Keratinocyte (primary cell): Measurements from ENCODE around the gene CCDC185. TPM values are rescaled to one million over a fixed set of nuclear protein-coding genes. Genes with fewer than 3 reads are reported as not detected.

Experiments used
- DNase-seq: peaks from one replicate; pipeline ENCODE4 v3.0.0-alpha.2; 2011; ENCODE audit warnings: low read depth, missing footprints, low spot score
- FAIRE-seq: peaks from 2 replicates; lab custom pipeline; 2011; peaks lifted over from hg19 to GRCh38; lab: Jason Lieb, UNC
- H2AFZ ChIP-seq: 2 replicates; pipeline ENCODE4 v1.6.0; 2012; ENCODE audit warnings: low read length, control low read depth, inconsistent platforms; ENCODE audit not compliant: control insufficient read depth
- H3K27ac ChIP-seq: 2 replicates; pipeline ENCODE4 v1.5.1; 2011; ENCODE audit warnings: low read length; ENCODE audit not compliant: control insufficient read depth, insufficient read depth
- H3K27me3 ChIP-seq: 3 replicates; pipeline ENCODE4 v1.6.0; 2011; ENCODE audit warnings: low read length; ENCODE audit not compliant: control insufficient read depth, insufficient read depth; ENCODE audit errors: extremely low read depth
- H3K36me3 ChIP-seq, 2 experiments: 2 replicates in 1 of 2; 3 replicates in 1 of 2; pipeline ENCODE4 v1.5.1; 2011; ENCODE audit warnings: low read length in 2 of 2, mild to moderate bottlenecking in 1 of 2; ENCODE audit not compliant: control insufficient read depth in 2 of 2, insufficient read depth in 2 of 2; ENCODE audit errors: extremely low read depth in 1 of 2
- H3K4me1 ChIP-seq: 3 replicates; pipeline ENCODE4 v1.5.1; 2011; ENCODE audit warnings: low read length; ENCODE audit not compliant: control insufficient read depth, insufficient read depth; ENCODE audit errors: extremely low read depth
- H3K4me2 ChIP-seq: 3 replicates; pipeline ENCODE4 v1.6.0; 2011; ENCODE audit warnings: low read depth, low read length; ENCODE audit not compliant: control insufficient read depth, insufficient read depth; ENCODE audit errors: extremely low read depth
- H3K4me3 ChIP-seq, 3 experiments: fragments of 200-600 bp in 1 of 3; sonication (generic) in 1 of 3; 2 replicates in 2 of 3; 3 replicates in 1 of 3; pipeline ENCODE4 v1.5.1; 2011 to 2016; ENCODE audit warnings: low read length in 3 of 3, mild to moderate bottlenecking in 3 of 3, control low read depth in 2 of 3, inconsistent platforms in 1 of 3, low read depth in 1 of 3, mixed read lengths in 1 of 3, mixed run types in 1 of 3, moderate library complexity in 1 of 3; ENCODE audit not compliant: control insufficient read depth in 2 of 3, insufficient read depth in 2 of 3; ENCODE audit errors: extremely low read depth in 1 of 3
- H3K79me2 ChIP-seq: 2 replicates; pipeline ENCODE4 v1.6.0; 2012; ENCODE audit warnings: low read length; ENCODE audit not compliant: control insufficient read depth, insufficient read depth
- H3K9ac ChIP-seq: 3 replicates; pipeline ENCODE4 v1.6.0; 2011; ENCODE audit warnings: low read length; ENCODE audit not compliant: control insufficient read depth, insufficient read depth; ENCODE audit errors: extremely low read depth
- H3K9me1 ChIP-seq: 3 replicates; pipeline ENCODE4 v1.6.0; 2011; ENCODE audit warnings: low read length; ENCODE audit not compliant: control insufficient read depth, insufficient read depth; ENCODE audit errors: extremely low read depth
- H3K9me3 ChIP-seq: 2 replicates; pipeline ENCODE4 v1.5.1; 2012; ENCODE audit warnings: low read depth, low read length; ENCODE audit not compliant: control insufficient read depth
- H4K20me1 ChIP-seq: 3 replicates; pipeline ENCODE4 v1.6.0; 2011; ENCODE audit warnings: low read length; ENCODE audit not compliant: control insufficient read depth, insufficient read depth; ENCODE audit errors: extremely low read depth
- EZH2 ChIP-seq: IDR thresholded peaks from one replicate; pipeline ENCODE4 v1.6.1; 2012; ENCODE audit warnings: inconsistent platforms, mild to moderate bottlenecking, low read length, moderate library complexity
- dilution Hi-C: fragments of 300-500 bp; cut with MboI; formaldehyde crosslinking; loops from one replicate; pipeline ENCODE4 v1.7.0; 2020; ENCODE audit warnings: low sequenced_read_pairs; ENCODE audit not compliant: extremely low pct_ligation_motif_present
- polyA plus RNA-seq, 5 experiments: library from polyadenylated mRNA; depleted of rRNA in 3 of 5; stranded (reverse) in 3 of 5; stranded (forward) in 1 of 5; unstranded in 1 of 5; fragments of >200 nt; gene quantifications; 1 replicate in 1 of 5; 2 replicates in 3 of 5; 3 replicates in 1 of 5; pipeline versions ENCODE4 v1.2.1 to v1.2.3, GENCODE V29; 2011 to 2012; ENCODE audit warnings: missing spikeins in 2 of 5, low read depth in 1 of 5, low replicate concordance in 1 of 5
- TF ChIP-seq, protein P1 (sequence below), 3 experiments: IDR thresholded peaks in 1 of 3; conservative IDR thresholded peaks in 1 of 3; optimal IDR thresholded peaks in 1 of 3; 2 replicates in 2 of 3; 3 replicates in 1 of 3; pipeline versions ENCODE3 to v1.5.1; 2011; ENCODE audit warnings: low read length in 3 of 3, mild to moderate bottlenecking in 3 of 3, moderate library complexity in 2 of 3, control low read depth in 1 of 3, inconsistent platforms in 1 of 3; ENCODE audit not compliant: insufficient read depth in 2 of 3; ENCODE audit errors: extremely low read depth in 1 of 3

Gene CCDC185
- polyA plus RNA-seq, 1 donor (not counting 4 experiments of a cell fraction or from before 2014, with no cell fraction given) = not detected

DNA sequence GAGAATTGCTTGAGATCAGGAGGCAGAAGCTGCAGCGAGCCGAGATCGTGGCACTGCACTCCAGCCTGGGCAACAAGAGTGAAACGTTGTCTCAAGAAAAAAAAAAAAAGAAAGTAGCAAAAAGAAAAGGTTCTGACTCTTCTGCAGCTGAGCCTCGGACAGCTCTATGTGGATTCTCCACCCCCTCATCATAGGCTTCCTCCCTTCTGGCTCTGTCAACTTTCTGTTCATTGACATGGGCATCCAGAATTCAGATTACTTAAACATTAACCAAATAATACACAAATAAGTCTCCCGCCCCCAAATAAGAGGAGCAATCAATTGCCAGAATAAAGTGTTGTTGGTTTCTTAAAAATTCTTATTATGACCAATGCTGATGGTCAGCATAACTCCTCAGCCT lies 39.3 kb upstream of the CCDC185 start:
- Histone ChIP-seq H3K4me1 (peaks cover 19% of the 10 kb centered on the region), H3K79me2 (no peaks in the 10 kb centered on the region), H3K9me3 (no peaks in the 10 kb centered on the region), H3K9me1 (no peaks in the 10 kb centered on the region), H2AFZ (no peak overlapping the region), H3K4me2 (no peak overlapping the region), H3K36me3 (no peaks in the 10 kb centered on the region), H3K9ac (no peak overlapping the region), H4K20me1 (no peaks in the 10 kb centered on the region), H3K27ac (no peak overlapping the region), H3K27me3 (no peaks in the 10 kb centered on the region), H3K4me3 (no peak overlapping the region)
- FAIRE-seq (no peak), DNase-seq (no peak)
- dilution Hi-C loops = no loop called here
- TF ChIP-seq, protein P1, sequence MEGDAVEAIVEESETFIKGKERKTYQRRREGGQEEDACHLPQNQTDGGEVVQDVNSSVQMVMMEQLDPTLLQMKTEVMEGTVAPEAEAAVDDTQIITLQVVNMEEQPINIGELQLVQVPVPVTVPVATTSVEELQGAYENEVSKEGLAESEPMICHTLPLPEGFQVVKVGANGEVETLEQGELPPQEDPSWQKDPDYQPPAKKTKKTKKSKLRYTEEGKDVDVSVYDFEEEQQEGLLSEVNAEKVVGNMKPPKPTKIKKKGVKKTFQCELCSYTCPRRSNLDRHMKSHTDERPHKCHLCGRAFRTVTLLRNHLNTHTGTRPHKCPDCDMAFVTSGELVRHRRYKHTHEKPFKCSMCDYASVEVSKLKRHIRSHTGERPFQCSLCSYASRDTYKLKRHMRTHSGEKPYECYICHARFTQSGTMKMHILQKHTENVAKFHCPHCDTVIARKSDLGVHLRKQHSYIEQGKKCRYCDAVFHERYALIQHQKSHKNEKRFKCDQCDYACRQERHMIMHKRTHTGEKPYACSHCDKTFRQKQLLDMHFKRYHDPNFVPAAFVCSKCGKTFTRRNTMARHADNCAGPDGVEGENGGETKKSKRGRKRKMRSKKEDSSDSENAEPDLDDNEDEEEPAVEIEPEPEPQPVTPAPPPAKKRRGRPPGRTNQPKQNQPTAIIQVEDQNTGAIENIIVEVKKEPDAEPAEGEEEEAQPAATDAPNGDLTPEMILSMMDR (optimal IDR thresholded peaks at IDR 0.05 in 1 of 3, IDR thresholded peaks at IDR 0.05 in 1 of 3, conservative IDR thresholded peaks at IDR 0.05 in 1 of 3; ENCODE audit: extremely low read depth in 1 of 3, insufficient read depth in 2 of 3, low read length in 3 of 3) = no peak
- TF ChIP-seq EZH2 = no peak

DNA sequence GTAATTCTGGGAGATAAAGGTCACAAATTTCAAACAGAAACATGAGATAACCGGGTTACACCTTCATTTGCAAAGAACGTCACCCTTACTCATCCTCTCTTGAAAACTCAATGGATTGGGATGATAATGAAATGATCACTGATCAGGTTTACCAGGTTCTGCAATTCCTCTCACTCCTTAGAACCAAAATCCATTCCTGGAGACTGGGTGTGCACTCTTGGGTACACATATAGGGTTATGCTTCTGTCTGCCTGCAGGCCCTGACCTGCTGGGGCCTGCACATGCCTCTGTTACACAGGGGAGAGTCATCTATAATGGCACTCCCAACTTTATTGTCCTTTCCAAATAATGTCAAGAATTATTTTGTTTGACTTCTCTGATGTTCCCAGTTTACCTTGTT lies 37.5 kb upstream of the CCDC185 start:
- Histone ChIP-seq H3K9me3 (no peaks in the 10 kb centered on the region), H3K27me3 (no peaks in the 10 kb centered on the region), H3K9ac (no peak overlapping the region), H4K20me1 (no peaks in the 10 kb centered on the region), H3K27ac (no peak overlapping the region), H3K36me3 (no peaks in the 10 kb centered on the region), H2AFZ (no peak overlapping the region), H3K79me2 (no peaks in the 10 kb centered on the region), H3K4me3 (no peak overlapping the region), H3K4me2 (peak overlapping the region; percentile 41), H3K4me1 (peaks cover 20% of the 10 kb centered on the region), H3K9me1 (no peaks in the 10 kb centered on the region)
- DNase-seq (peak; percentile 76), FAIRE-seq (peak; percentile 59)
- dilution Hi-C loops = no loop called here
- no peak for TF ChIP-seq EZH2
- TF ChIP-seq, protein P1 (optimal IDR thresholded peaks at IDR 0.05 in 1 of 3, IDR thresholded peaks at IDR 0.05 in 1 of 3, conservative IDR thresholded peaks at IDR 0.05 in 1 of 3; ENCODE audit: extremely low read depth in 1 of 3, insufficient read depth in 2 of 3, low read length in 3 of 3) = no peak
